ENCODE measurements around the gene PAK6.

Gene PAK6

GRCh38 chr15:40247406-40247971, 8.6 kb downstream of the PAK6 start:
- Histone ChIP-seq H3K27me3 (ENCODE audit: insufficient read depth, low read length, poor library complexity) (peaks cover 6% of the 10 kb centered on the region), H3K79me2 (ENCODE audit: control insufficient read depth, insufficient read depth, low read length) (no peaks in the 10 kb centered on the region), H3K9ac (ENCODE audit: low read length) (no peak overlapping the region), H3K4me2 (ENCODE audit: low read length) (no peak overlapping the region), H3K27ac (ENCODE audit: low read depth, low read length) (no peak overlapping the region), H3K4me1 (ENCODE audit: control insufficient read depth, low read depth, low read length) (peaks cover 3% of the 10 kb centered on the region), H3K23ac (ENCODE audit: low read length) (no peak overlapping the region), H2BK120ac (ENCODE audit: low read depth, low read length) (no peak overlapping the region), H2BK5ac (ENCODE audit: low read length) (no peak overlapping the region), H3K79me1 (ENCODE audit: low read length) (no peaks in the 10 kb centered on the region), H3K56ac (ENCODE audit: low read length) (no peak overlapping the region), H3K18ac (ENCODE audit: low read length) (no peak overlapping the region), H3K4me3 (ENCODE audit: low read length) (no peak overlapping the region), H2BK15ac (replicated peaks; ENCODE audit: low read depth) (no peak overlapping the region), H3K4ac (ENCODE audit: low read depth, low read length) (no peak overlapping the region), H3K36me3 (ENCODE audit: control insufficient read depth, insufficient read depth, low read length) (no peaks in the 10 kb centered on the region), H4K8ac (ENCODE audit: low read depth, low read length) (no peak overlapping the region), H2AK5ac (ENCODE audit: low read length) (no peak overlapping the region), H4K5ac (ENCODE audit: low read length) (no peak overlapping the region)
- WGBS (ENCODE audit: extremely low coverage, insufficient coverage, low lambda C conversion rate): no CpG with 5 or more reads among the region's 12 CpGs
- DNase-seq: no peak

- H2AK5ac ChIP-seq (ENCODE audit: low read length): no peak overlapping the region
- H3K79me1 ChIP-seq (ENCODE audit: low read length): no peaks in the 10 kb centered on the region
- no peak overlapping the region for H2BK15ac ChIP-seq (replicated peaks; ENCODE audit: low read depth)
- no peak overlapping the region for H2BK5ac ChIP-seq (ENCODE audit: low read length)
- no peak overlapping the region for H3K23ac ChIP-seq (ENCODE audit: low read length)
- H4K8ac ChIP-seq (ENCODE audit: low read depth, low read length): no peak overlapping the region
- no peak overlapping the region for H3K27ac ChIP-seq (ENCODE audit: low read depth, low read length)
- no peak overlapping the region for H3K56ac ChIP-seq (ENCODE audit: low read length)
- peaks cover 8% of the 10 kb centered on the region for H3K27me3 ChIP-seq (ENCODE audit: insufficient read depth, low read length, poor library complexity)
- H3K4me2 ChIP-seq (ENCODE audit: low read length): no peak overlapping the region
- H3K4ac ChIP-seq (ENCODE audit: low read depth, low read length): no peak overlapping the region
- H3K36me3 ChIP-seq (ENCODE audit: control insufficient read depth, insufficient read depth, low read length): no peaks in the 10 kb centered on the region
- no peak overlapping the region for H2BK120ac ChIP-seq (ENCODE audit: low read depth, low read length)
- no peak for DNase-seq
- no peak overlapping the region for H3K9ac ChIP-seq (ENCODE audit: low read length)
- H3K4me3 ChIP-seq (ENCODE audit: low read length): no peak overlapping the region
- H4K5ac ChIP-seq (ENCODE audit: low read length): no peak overlapping the region
- no CpG with 5 or more reads among the region's 17 CpGs for WGBS (ENCODE audit: extremely low coverage, insufficient coverage, low lambda C conversion rate)
- H3K4me1 ChIP-seq (ENCODE audit: control insufficient read depth, low read depth, low read length): peaks cover 3% of the 10 kb centered on the region
- H3K79me2 ChIP-seq (ENCODE audit: control insufficient read depth, insufficient read depth, low read length): no peaks in the 10 kb centered on the region
- no peak overlapping the region for H3K18ac ChIP-seq (ENCODE audit: low read length)
Observed at GRCh38 chr15:40248006-40248783, 9.3 kb downstream of the PAK6 start.

- no peak overlapping the region for H2AK5ac ChIP-seq (ENCODE audit: low read length)
- H3K56ac ChIP-seq (ENCODE audit: low read length): no peak overlapping the region
- H3K27me3 ChIP-seq (ENCODE audit: insufficient read depth, low read length, poor library complexity): peaks cover 12% of the 10 kb centered on the region
- no peak overlapping the region for H2BK5ac ChIP-seq (ENCODE audit: low read length)
- no peak for DNase-seq
- H3K27ac ChIP-seq (ENCODE audit: low read depth, low read length): no peak overlapping the region
- H3K79me1 ChIP-seq (ENCODE audit: low read length): no peaks in the 10 kb centered on the region
- no peaks in the 10 kb centered on the region for H3K79me2 ChIP-seq (ENCODE audit: control insufficient read depth, insufficient read depth, low read length)
- no peak overlapping the region for H2BK120ac ChIP-seq (ENCODE audit: low read depth, low read length)
- no peak overlapping the region for H3K23ac ChIP-seq (ENCODE audit: low read length)
- no peaks in the 10 kb centered on the region for H3K36me3 ChIP-seq (ENCODE audit: control insufficient read depth, insufficient read depth, low read length)
- no peak overlapping the region for H4K8ac ChIP-seq (ENCODE audit: low read depth, low read length)
- no peak overlapping the region for H3K4ac ChIP-seq (ENCODE audit: low read depth, low read length)
- H3K4me3 ChIP-seq (ENCODE audit: low read length): no peak overlapping the region
- no peak overlapping the region for H3K4me2 ChIP-seq (ENCODE audit: low read length)
- WGBS (ENCODE audit: extremely low coverage, insufficient coverage, low lambda C conversion rate): no CpG with 5 or more reads among the region's 11 CpGs
- no peak overlapping the region for H3K18ac ChIP-seq (ENCODE audit: low read length)
- H4K5ac ChIP-seq (ENCODE audit: low read length): no peak overlapping the region
- H3K9ac ChIP-seq (ENCODE audit: low read length): no peak overlapping the region
- H3K4me1 ChIP-seq (ENCODE audit: control insufficient read depth, low read depth, low read length): peaks cover 3% of the 10 kb centered on the region
- no peak overlapping the region for H2BK15ac ChIP-seq (replicated peaks; ENCODE audit: low read depth)
Observed at GRCh38 chr15:40249477-40250303, 10.8 kb downstream of the PAK6 start.

GRCh38 chr15:40250304-40250656, 11.4 kb downstream of the PAK6 start:
- Histone ChIP-seq H2BK5ac (ENCODE audit: low read length) (no peak overlapping the region), H3K56ac (ENCODE audit: low read length) (no peak overlapping the region), H3K27me3 (ENCODE audit: insufficient read depth, low read length, poor library complexity) (peaks cover 12% of the 10 kb centered on the region), H3K4ac (ENCODE audit: low read depth, low read length) (no peak overlapping the region), H3K23ac (ENCODE audit: low read length) (no peak overlapping the region), H2BK120ac (ENCODE audit: low read depth, low read length) (no peak overlapping the region), H2BK15ac (replicated peaks; ENCODE audit: low read depth) (no peak overlapping the region), H3K79me1 (ENCODE audit: low read length) (no peaks in the 10 kb centered on the region), H3K4me3 (ENCODE audit: low read length) (no peak overlapping the region), H3K4me2 (ENCODE audit: low read length) (no peak overlapping the region), H3K9ac (ENCODE audit: low read length) (no peak overlapping the region), H4K8ac (ENCODE audit: low read depth, low read length) (no peak overlapping the region), H4K5ac (ENCODE audit: low read length) (no peak overlapping the region), H3K79me2 (ENCODE audit: control insufficient read depth, insufficient read depth, low read length) (no peaks in the 10 kb centered on the region), H2AK5ac (ENCODE audit: low read length) (no peak overlapping the region), H3K4me1 (ENCODE audit: control insufficient read depth, low read depth, low read length) (peaks cover 3% of the 10 kb centered on the region), H3K18ac (ENCODE audit: low read length) (no peak overlapping the region), H3K36me3 (ENCODE audit: control insufficient read depth, insufficient read depth, low read length) (no peaks in the 10 kb centered on the region), H3K27ac (ENCODE audit: low read depth, low read length) (no peak overlapping the region)
- WGBS (ENCODE audit: extremely low coverage, insufficient coverage, low lambda C conversion rate): no CpG with 5 or more reads among the region's 8 CpGs
- no peak for DNase-seq

GRCh38 chr15:40250771-40251483, 12.1 kb downstream of the PAK6 start:
- DNase-seq: no peak
- no peak overlapping the region for H3K9ac ChIP-seq (ENCODE audit: low read length)
- H3K4me3 ChIP-seq (ENCODE audit: low read length): no peak overlapping the region
- no CpG with 5 or more reads among the region's 13 CpGs for WGBS (ENCODE audit: extremely low coverage, insufficient coverage, low lambda C conversion rate)
- H3K79me1 ChIP-seq (ENCODE audit: low read length): no peaks in the 10 kb centered on the region
- no peak overlapping the region for H3K4me2 ChIP-seq (ENCODE audit: low read length)
- no peak overlapping the region for H4K5ac ChIP-seq (ENCODE audit: low read length)
- H3K27me3 ChIP-seq (ENCODE audit: insufficient read depth, low read length, poor library complexity): peaks cover 12% of the 10 kb centered on the region
- H2BK120ac ChIP-seq (ENCODE audit: low read depth, low read length): no peak overlapping the region
- H3K79me2 ChIP-seq (ENCODE audit: control insufficient read depth, insufficient read depth, low read length): no peaks in the 10 kb centered on the region
- no peaks in the 10 kb centered on the region for H3K4me1 ChIP-seq (ENCODE audit: control insufficient read depth, low read depth, low read length)
- no peak overlapping the region for H3K56ac ChIP-seq (ENCODE audit: low read length)
- no peak overlapping the region for H2BK5ac ChIP-seq (ENCODE audit: low read length)
- H3K4ac ChIP-seq (ENCODE audit: low read depth, low read length): no peak overlapping the region
- H3K18ac ChIP-seq (ENCODE audit: low read length): no peak overlapping the region
- no peak overlapping the region for H3K27ac ChIP-seq (ENCODE audit: low read depth, low read length)
- H3K23ac ChIP-seq (ENCODE audit: low read length): no peak overlapping the region
- no peak overlapping the region for H2AK5ac ChIP-seq (ENCODE audit: low read length)
- no peak overlapping the region for H4K8ac ChIP-seq (ENCODE audit: low read depth, low read length)
- H3K36me3 ChIP-seq (ENCODE audit: control insufficient read depth, insufficient read depth, low read length): no peaks in the 10 kb centered on the region
- no peak overlapping the region for H2BK15ac ChIP-seq (replicated peaks; ENCODE audit: low read depth)

All from mesendoderm (in vitro differentiated cells).